GM12801 (cell line): ENCODE results near the gene CCT7.

Experiments
- CTCF ChIP-seq: IDR thresholded peaks from one replicate; pipeline ENCODE4 v1.5.1; 2011; ENCODE audit warnings: control low read depth; ENCODE audit not compliant: insufficient read length; ENCODE audit errors: extremely low read depth

CCT7 gene

GRCh38 chr2:73243884-73244570 lies 9.9 kb downstream of the CCT7 start:
- no peak for TF ChIP-seq CTCF

- no peak for TF ChIP-seq CTCF
Observed at GRCh38 chr2:73244580-73244979, 10.5 kb downstream of the CCT7 start.

GRCh38 chr2:73246850-73247249 lies 12.7 kb downstream of the CCT7 start:
- TF ChIP-seq CTCF = no peak

GRCh38 chr2:73249636-73250035 lies 15.5 kb downstream of the CCT7 start:
- no peak for TF ChIP-seq CTCF

- no peak for TF ChIP-seq CTCF
Observed at GRCh38 chr2:73250872-73251846, 17.1 kb downstream of the CCT7 start.

DNA sequence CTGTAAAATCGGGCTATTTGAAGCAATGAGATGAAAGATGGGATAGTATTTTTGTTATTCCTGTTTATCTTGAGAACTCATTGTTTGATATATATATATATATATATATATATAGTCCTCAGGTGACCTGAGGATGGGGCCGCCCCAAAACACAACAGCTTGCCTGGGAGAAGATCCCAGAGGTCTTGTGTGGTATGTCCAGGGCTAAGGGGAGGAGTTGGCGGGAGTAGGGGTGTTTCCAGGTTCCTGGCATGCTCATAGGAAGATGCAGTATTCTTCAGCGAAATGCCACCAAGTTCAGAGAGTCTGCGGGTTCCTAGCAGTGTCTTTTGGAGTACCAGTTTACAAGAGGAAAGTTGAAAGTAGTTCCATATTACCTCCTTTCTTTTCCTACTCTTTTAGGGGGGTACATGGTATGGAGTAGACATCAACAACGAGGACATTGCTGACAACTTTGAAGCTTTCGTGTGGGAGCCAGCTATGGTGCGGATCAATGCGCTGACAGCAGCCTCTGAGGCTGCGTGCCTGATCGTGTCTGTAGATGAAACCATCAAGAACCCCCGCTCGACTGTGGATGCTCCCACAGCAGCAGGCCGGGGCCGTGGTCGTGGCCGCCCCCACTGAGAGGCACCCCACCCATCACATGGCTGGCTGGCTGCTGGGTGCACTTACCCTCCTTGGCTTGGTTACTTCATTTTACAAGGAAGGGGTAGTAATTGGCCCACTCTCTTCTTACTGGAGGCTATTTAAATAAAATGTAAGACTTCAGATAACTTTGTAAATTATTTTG lies 18.3 kb downstream of the CCT7 start:
- TF ChIP-seq CTCF = no peak

DNA sequence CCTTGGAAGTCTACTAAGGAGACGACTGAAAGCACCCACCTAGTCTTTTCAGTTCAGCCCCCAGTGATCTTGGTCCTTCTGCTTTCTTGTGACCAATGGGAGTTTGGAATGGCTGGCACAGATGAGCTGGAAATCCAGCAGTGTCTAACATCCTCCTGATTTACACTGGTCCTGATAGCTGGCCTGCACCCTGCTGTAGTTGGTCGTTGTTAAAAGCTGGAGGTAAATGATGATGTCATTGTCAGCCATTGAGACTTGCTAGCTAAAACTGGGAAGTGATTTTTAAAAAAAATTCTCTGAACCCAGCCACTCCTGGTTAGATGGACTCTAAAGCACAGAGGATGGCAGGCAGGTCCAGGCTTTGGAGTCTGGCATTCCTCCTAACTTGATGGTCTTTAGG lies 19.3 kb downstream of the CCT7 start:
- TF ChIP-seq CTCF = no peak
